ENCODE measurements around the gene ANKMY1. TPM values are rescaled to one million over a fixed set of nuclear protein-coding genes. Genes with fewer than 3 reads are reported as not detected.
"Not testable (repeated sequence)": the region's sequence is repeated elsewhere in the genome, so short reads cannot be mapped to it uniquely, and the experiment has no call there.

Gene ANKMY1
- total RNA-seq, 1 donor from 2014 or later = 35.3 TPM

GRCh38 chr2:240556553-240557100 is 1.2 kb downstream of the ANKMY1 start:
- intact Hi-C loops (cut with micrococcal nuclease) = no loop called here

- intact Hi-C loops (cut with micrococcal nuclease) = no loop called here
Observed at GRCh38 chr2:240555541-240556250, 2.1 kb downstream of the ANKMY1 start.

- intact Hi-C loops (cut with micrococcal nuclease) = no loop called here
Observed at GRCh38 chr2:240554767-240555493, 2.9 kb downstream of the ANKMY1 start.

- intact Hi-C loops (cut with micrococcal nuclease) = no loop called here
Observed at GRCh38 chr2:240553956-240554480, 3.8 kb downstream of the ANKMY1 start.

GRCh38 chr2:240551811-240552210 is 6.0 kb downstream of the ANKMY1 start:
- intact Hi-C loops (cut with micrococcal nuclease) = no loop called here

GRCh38 chr2:240551288-240551687 is 6.5 kb downstream of the ANKMY1 start:
- intact Hi-C loops (cut with micrococcal nuclease) = no loop called here

GRCh38 chr2:240539906-240540305 is 17.9 kb downstream of the ANKMY1 start:
- intact Hi-C loops (cut with micrococcal nuclease) = no loop called here

- intact Hi-C loops (cut with micrococcal nuclease) = not testable (repeated sequence)
Observed at GRCh38 chr2:240539101-240539500, 18.7 kb downstream of the ANKMY1 start.

GRCh38 chr2:240538031-240538780 is 19.6 kb downstream of the ANKMY1 start:
- intact Hi-C loops (cut with micrococcal nuclease) = no loop called here

- intact Hi-C loops (cut with micrococcal nuclease) = no loop called here
Observed at GRCh38 chr2:240532031-240532775, 25.6 kb downstream of the ANKMY1 start.

- intact Hi-C loops (cut with micrococcal nuclease) = no loop called here
Observed at GRCh38 chr2:240531038-240531437, 26.8 kb downstream of the ANKMY1 start.

GRCh38 chr2:240530181-240530580 is 27.6 kb downstream of the ANKMY1 start:
- intact Hi-C loops (cut with micrococcal nuclease) = no loop called here

- intact Hi-C loops (cut with micrococcal nuclease) = no loop called here
Observed at GRCh38 chr2:240529344-240529999, 28.3 kb downstream of the ANKMY1 start.

- intact Hi-C loops (cut with micrococcal nuclease) = no loop called here
Observed at GRCh38 chr2:240528406-240529040, 29.3 kb downstream of the ANKMY1 start.

GRCh38 chr2:240527153-240527750 is 30.5 kb downstream of the ANKMY1 start:
- intact Hi-C loops (cut with micrococcal nuclease) = no loop called here

GRCh38 chr2:240526521-240526920 is 31.3 kb downstream of the ANKMY1 start:
- intact Hi-C loops (cut with micrococcal nuclease) = no loop called here

GRCh38 chr2:240525802-240526201 is 32.0 kb downstream of the ANKMY1 start:
- intact Hi-C loops (cut with micrococcal nuclease) = no loop called here

GRCh38 chr2:240524963-240525718 is 32.6 kb downstream of the ANKMY1 start:
- intact Hi-C loops (cut with micrococcal nuclease) = no loop called here

Data from T-helper 2 cell treated with Interferon-gamma antibody and Interleukin-4, amounts not matched to agents 100 ng/mL and 5 ng/mL, for 36 hours (primary cell).